GM23338 (cell line): ENCODE measurements around the gene LRRC28. TPM values are rescaled to one million over a fixed set of nuclear protein-coding genes. Genes with fewer than 3 reads are reported as not detected.

ENCODE experiments used
- ATAC-seq: fragments of 200-7000 bp; cut with Tn5 transposase; 3 replicates; pipeline ENCODE4 v1.9.1; 2020
- DNase-seq: peaks from one replicate; pipeline ENCODE4 v3.0.0-alpha.2; 2015; ENCODE audit warnings: low spot score
- H2AFZ ChIP-seq: fragments of 200-600 bp; sonication (generic); 2 replicates; pipeline ENCODE4 v1.8.0; 2016; ENCODE audit warnings: antibody characterized with exemption, mild to moderate bottlenecking, moderate library complexity
- H3F3A ChIP-seq: fragments of 200-600 bp; sonication (generic); replicated peaks from 2 replicates; pipeline ENCODE4 v1.8.0; 2017; ENCODE audit warnings: antibody characterized with exemption, mixed run types, low read depth
- H3K27ac ChIP-seq: fragments of 200-600 bp; sonication (generic); 2 replicates; pipeline ENCODE4 v1.6.1; 2016; ENCODE audit warnings: low read depth
- H3K27me3 ChIP-seq: fragments of 200-600 bp; sonication (generic); 2 replicates; pipeline ENCODE4 v1.8.0; 2016; ENCODE audit warnings: mild to moderate bottlenecking, mixed run types, moderate library complexity; ENCODE audit not compliant: insufficient read depth
- H3K36me3 ChIP-seq: fragments of 200-600 bp; sonication (generic); 2 replicates; pipeline ENCODE4 v1.8.0; 2016; ENCODE audit warnings: mild to moderate bottlenecking; ENCODE audit not compliant: insufficient read depth
- H3K4me1 ChIP-seq: fragments of 200-600 bp; sonication (generic); 2 replicates; pipeline ENCODE4 v1.8.0; 2016; ENCODE audit warnings: mild to moderate bottlenecking, moderate library complexity; ENCODE audit not compliant: insufficient read depth
- H3K4me2 ChIP-seq: fragments of 200-600 bp; sonication (generic); 2 replicates; pipeline ENCODE4 v1.7.1; 2017; ENCODE audit warnings: mixed run types
- H3K4me3 ChIP-seq: fragments of 200-600 bp; sonication (generic); 2 replicates; pipeline ENCODE4 v1.6.1; 2016; ENCODE audit warnings: mixed run types
- H3K79me2 ChIP-seq: fragments of 200-600 bp; sonication (generic); replicated peaks from 2 replicates; pipeline ENCODE4 v1.8.0; 2017; ENCODE audit warnings: mild to moderate bottlenecking; ENCODE audit not compliant: insufficient read depth
- H3K9me2 ChIP-seq: fragments of 200-600 bp; sonication (generic); 2 replicates; pipeline ENCODE4 v1.8.0; 2017; ENCODE audit not compliant: insufficient read depth
- H4K20me1 ChIP-seq: fragments of 200-600 bp; sonication (generic); replicated peaks from 2 replicates; pipeline ENCODE4 v1.8.0; 2017; ENCODE audit warnings: mild to moderate bottlenecking; ENCODE audit not compliant: insufficient read depth
- H3K27ac Mint-ChIP-seq: 2 replicates; pipeline ENCODE4 v1.8.0; 2020; ENCODE audit warnings: inconsistent platforms, mild to moderate bottlenecking, moderate library complexity, mixed read lengths
- H3K27me3 Mint-ChIP-seq: 3 replicates; pipeline ENCODE4 v1.8.0; 2022; ENCODE audit warnings: low read depth, mild to moderate bottlenecking, moderate library complexity, mixed read lengths, inconsistent platforms; ENCODE audit not compliant: insufficient read depth, poor library complexity
- H3K36me3 Mint-ChIP-seq: 3 replicates; pipeline ENCODE4 v1.8.0; 2021; ENCODE audit warnings: low read depth, mild to moderate bottlenecking, inconsistent platforms, moderate library complexity, mixed read lengths
- H3K4me1 Mint-ChIP-seq: 3 replicates; pipeline ENCODE4 v1.8.0; 2020; ENCODE audit warnings: mild to moderate bottlenecking, inconsistent platforms, mixed read lengths
- H3K4me3 Mint-ChIP-seq: 3 replicates; pipeline ENCODE4 v1.8.0; 2021; ENCODE audit warnings: moderate library complexity, mild to moderate bottlenecking, inconsistent platforms, mixed read lengths
- H3K9me3 Mint-ChIP-seq: 3 replicates; pipeline ENCODE4 v1.8.0; 2020; ENCODE audit warnings: moderate library complexity, mild to moderate bottlenecking, inconsistent platforms, mixed read lengths
- CREB1 ChIP-seq: fragments of 250-450 bp; sonication (Bioruptor Pico); IDR thresholded peaks from 2 replicates; pipeline ENCODE4 v1.5.0; 2020; ENCODE audit warnings: low read depth, mild to moderate bottlenecking, moderate library complexity
- EZH2 ChIP-seq: fragments of 200-600 bp; sonication (generic); IDR thresholded peaks from one replicate; pipeline ENCODE4 v1.8.0; 2017; ENCODE audit warnings: antibody characterized with exemption, mild to moderate bottlenecking, low read depth; ENCODE audit not compliant: unreplicated experiment
- EZH2phosphoT487 ChIP-seq: fragments of 200-600 bp; sonication (generic); IDR thresholded peaks from one replicate; pipeline ENCODE4 v1.8.1; 2018; ENCODE audit warnings: antibody characterized with exemption; ENCODE audit not compliant: unreplicated experiment
- JUNB ChIP-seq: IDR thresholded peaks from one replicate; pipeline ENCODE4 v1.6.1; 2016; ENCODE audit warnings: antibody characterized with exemption; ENCODE audit not compliant: unreplicated experiment
- NANOG ChIP-seq: IDR thresholded peaks from 2 replicates; pipeline ENCODE4 v1.6.1; 2016; ENCODE audit warnings: antibody characterized with exemption, borderline replicate concordance
- POLR2AphosphoS5 ChIP-seq: IDR thresholded peaks from 2 replicates; pipeline ENCODE4 v1.6.1; 2016; ENCODE audit warnings: antibody characterized with exemption, low read depth
- STAT1 ChIP-seq: IDR thresholded peaks from one replicate; pipeline ENCODE4 v1.6.1; 2016; ENCODE audit warnings: antibody characterized with exemption; ENCODE audit not compliant: unreplicated experiment
- ZNF114 ChIP-seq: fragments of 250-450 bp; sonication (Bioruptor Pico); IDR thresholded peaks from 2 replicates; pipeline ENCODE4 v1.5.0; 2020; ENCODE audit warnings: mild to moderate bottlenecking, moderate library complexity
- ZNF331 ChIP-seq: fragments of 250-450 bp; sonication (Bioruptor Pico); IDR thresholded peaks from 2 replicates; pipeline ENCODE4 v1.5.0; 2020; ENCODE audit warnings: low read depth, mild to moderate bottlenecking, moderate library complexity
- polyA plus RNA-seq: library from polyadenylated mRNA; unstranded; fragments of >200 nt; fragmentation: Nextera tagmentation; extraction: Ambion mirVana; gene quantifications from 2 replicates; pipeline ENCODE4 v1.2.1, GENCODE V29; 2016
- total RNA-seq: library from RNA; depleted of rRNA; stranded (reverse); fragments of >200 nt; shearing (Covaris generic); gene quantifications from 2 replicates; pipeline ENCODE4 v1.2.3, GENCODE V29; 2014
- TF ChIP-seq, protein P1 (sequence below): IDR thresholded peaks from one replicate; pipeline ENCODE4 v1.6.1; 2018; ENCODE audit warnings: antibody characterized with exemption; ENCODE audit not compliant: unreplicated experiment
- TF ChIP-seq, protein P2 (sequence below): fragments of 250-450 bp; sonication (Bioruptor Pico); IDR thresholded peaks from 2 replicates; pipeline ENCODE4 v1.5.0; 2020; ENCODE audit warnings: mild to moderate bottlenecking, moderate library complexity
- TF ChIP-seq, protein P3 (sequence below): IDR thresholded peaks from 2 replicates; pipeline ENCODE4 v1.6.1; 2016; ENCODE audit warnings: antibody characterized with exemption
- TF ChIP-seq, protein P4 (sequence below), 2 experiments: fragments of 200-600 bp in 1 of 2; sonication (generic) in 1 of 2; conservative IDR thresholded peaks; 2 replicates each; pipeline versions ENCODE4 v1.5.1 to v1.6.1; 2016 to 2017; ENCODE audit warnings: antibody characterized with exemption in 2 of 2, low read depth in 2 of 2, mild to moderate bottlenecking in 2 of 2, moderate library complexity in 1 of 2

Gene LRRC28
- total and polyA plus RNA-seq, 2 experiments from 2014 or later, result 12.9 to 28.4 TPM

DNA sequence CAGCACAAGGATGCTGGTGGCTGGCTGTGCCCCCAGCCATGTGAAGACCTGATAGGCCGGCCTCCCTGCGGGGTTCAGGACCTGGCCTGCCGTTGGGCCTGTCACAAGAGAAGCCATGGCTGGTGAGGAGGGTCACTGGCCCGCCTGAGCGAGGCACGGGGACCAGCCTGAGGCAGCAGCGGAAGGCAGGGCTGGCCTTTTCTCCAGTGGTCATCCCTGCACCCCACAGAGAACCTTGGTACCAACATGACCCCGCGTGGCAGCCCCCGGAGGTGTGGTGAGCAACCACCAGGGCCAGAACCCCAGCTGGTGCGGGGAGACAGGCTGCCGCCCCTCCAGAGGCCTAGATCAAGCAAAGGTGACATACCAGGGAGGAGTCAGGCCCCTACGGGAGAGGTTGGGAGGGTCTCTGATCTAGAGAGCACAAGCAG, 180.4 kb downstream of the LRRC28 start:
- H2AFZ ChIP-seq, result no peak overlapping the region
- ATAC-seq (no peak), DNase-seq (no peak)
- Mint-ChIP-seq H3K9me3 (no peaks in the 10 kb centered on the region), H3K27ac (no peak overlapping the region), H3K4me3 (no peak overlapping the region), H3K4me1 (peaks cover 8% of the 10 kb centered on the region), H3K36me3 (no peaks in the 10 kb centered on the region), H3K27me3 (peaks cover 11% of the 10 kb centered on the region)
- no peaks in the 10 kb centered on the region for H3F3A ChIP-seq
- H3K9me2 ChIP-seq, result no peaks in the 10 kb centered on the region
- H3K27me3 ChIP-seq, result no peaks in the 10 kb centered on the region
- H3K27ac ChIP-seq, result no peak overlapping the region
- TF ChIP-seq POLR2AphosphoS5 (no peak), ZNF331 (CRISPR knock-in tag) (no peak), ZNF114 (CRISPR knock-in tag) (no peak), EZH2phosphoT487 (no peak), EZH2 (no peak), NANOG (no peak), JUNB (no peak), STAT1 (no peak), CREB1 (CRISPR knock-in tag) (no peak)
- TF ChIP-seq, protein P1, sequence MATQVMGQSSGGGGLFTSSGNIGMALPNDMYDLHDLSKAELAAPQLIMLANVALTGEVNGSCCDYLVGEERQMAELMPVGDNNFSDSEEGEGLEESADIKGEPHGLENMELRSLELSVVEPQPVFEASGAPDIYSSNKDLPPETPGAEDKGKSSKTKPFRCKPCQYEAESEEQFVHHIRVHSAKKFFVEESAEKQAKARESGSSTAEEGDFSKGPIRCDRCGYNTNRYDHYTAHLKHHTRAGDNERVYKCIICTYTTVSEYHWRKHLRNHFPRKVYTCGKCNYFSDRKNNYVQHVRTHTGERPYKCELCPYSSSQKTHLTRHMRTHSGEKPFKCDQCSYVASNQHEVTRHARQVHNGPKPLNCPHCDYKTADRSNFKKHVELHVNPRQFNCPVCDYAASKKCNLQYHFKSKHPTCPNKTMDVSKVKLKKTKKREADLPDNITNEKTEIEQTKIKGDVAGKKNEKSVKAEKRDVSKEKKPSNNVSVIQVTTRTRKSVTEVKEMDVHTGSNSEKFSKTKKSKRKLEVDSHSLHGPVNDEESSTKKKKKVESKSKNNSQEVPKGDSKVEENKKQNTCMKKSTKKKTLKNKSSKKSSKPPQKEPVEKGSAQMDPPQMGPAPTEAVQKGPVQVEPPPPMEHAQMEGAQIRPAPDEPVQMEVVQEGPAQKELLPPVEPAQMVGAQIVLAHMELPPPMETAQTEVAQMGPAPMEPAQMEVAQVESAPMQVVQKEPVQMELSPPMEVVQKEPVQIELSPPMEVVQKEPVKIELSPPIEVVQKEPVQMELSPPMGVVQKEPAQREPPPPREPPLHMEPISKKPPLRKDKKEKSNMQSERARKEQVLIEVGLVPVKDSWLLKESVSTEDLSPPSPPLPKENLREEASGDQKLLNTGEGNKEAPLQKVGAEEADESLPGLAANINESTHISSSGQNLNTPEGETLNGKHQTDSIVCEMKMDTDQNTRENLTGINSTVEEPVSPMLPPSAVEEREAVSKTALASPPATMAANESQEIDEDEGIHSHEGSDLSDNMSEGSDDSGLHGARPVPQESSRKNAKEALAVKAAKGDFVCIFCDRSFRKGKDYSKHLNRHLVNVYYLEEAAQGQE, result no peak
- TF ChIP-seq, protein P2, sequence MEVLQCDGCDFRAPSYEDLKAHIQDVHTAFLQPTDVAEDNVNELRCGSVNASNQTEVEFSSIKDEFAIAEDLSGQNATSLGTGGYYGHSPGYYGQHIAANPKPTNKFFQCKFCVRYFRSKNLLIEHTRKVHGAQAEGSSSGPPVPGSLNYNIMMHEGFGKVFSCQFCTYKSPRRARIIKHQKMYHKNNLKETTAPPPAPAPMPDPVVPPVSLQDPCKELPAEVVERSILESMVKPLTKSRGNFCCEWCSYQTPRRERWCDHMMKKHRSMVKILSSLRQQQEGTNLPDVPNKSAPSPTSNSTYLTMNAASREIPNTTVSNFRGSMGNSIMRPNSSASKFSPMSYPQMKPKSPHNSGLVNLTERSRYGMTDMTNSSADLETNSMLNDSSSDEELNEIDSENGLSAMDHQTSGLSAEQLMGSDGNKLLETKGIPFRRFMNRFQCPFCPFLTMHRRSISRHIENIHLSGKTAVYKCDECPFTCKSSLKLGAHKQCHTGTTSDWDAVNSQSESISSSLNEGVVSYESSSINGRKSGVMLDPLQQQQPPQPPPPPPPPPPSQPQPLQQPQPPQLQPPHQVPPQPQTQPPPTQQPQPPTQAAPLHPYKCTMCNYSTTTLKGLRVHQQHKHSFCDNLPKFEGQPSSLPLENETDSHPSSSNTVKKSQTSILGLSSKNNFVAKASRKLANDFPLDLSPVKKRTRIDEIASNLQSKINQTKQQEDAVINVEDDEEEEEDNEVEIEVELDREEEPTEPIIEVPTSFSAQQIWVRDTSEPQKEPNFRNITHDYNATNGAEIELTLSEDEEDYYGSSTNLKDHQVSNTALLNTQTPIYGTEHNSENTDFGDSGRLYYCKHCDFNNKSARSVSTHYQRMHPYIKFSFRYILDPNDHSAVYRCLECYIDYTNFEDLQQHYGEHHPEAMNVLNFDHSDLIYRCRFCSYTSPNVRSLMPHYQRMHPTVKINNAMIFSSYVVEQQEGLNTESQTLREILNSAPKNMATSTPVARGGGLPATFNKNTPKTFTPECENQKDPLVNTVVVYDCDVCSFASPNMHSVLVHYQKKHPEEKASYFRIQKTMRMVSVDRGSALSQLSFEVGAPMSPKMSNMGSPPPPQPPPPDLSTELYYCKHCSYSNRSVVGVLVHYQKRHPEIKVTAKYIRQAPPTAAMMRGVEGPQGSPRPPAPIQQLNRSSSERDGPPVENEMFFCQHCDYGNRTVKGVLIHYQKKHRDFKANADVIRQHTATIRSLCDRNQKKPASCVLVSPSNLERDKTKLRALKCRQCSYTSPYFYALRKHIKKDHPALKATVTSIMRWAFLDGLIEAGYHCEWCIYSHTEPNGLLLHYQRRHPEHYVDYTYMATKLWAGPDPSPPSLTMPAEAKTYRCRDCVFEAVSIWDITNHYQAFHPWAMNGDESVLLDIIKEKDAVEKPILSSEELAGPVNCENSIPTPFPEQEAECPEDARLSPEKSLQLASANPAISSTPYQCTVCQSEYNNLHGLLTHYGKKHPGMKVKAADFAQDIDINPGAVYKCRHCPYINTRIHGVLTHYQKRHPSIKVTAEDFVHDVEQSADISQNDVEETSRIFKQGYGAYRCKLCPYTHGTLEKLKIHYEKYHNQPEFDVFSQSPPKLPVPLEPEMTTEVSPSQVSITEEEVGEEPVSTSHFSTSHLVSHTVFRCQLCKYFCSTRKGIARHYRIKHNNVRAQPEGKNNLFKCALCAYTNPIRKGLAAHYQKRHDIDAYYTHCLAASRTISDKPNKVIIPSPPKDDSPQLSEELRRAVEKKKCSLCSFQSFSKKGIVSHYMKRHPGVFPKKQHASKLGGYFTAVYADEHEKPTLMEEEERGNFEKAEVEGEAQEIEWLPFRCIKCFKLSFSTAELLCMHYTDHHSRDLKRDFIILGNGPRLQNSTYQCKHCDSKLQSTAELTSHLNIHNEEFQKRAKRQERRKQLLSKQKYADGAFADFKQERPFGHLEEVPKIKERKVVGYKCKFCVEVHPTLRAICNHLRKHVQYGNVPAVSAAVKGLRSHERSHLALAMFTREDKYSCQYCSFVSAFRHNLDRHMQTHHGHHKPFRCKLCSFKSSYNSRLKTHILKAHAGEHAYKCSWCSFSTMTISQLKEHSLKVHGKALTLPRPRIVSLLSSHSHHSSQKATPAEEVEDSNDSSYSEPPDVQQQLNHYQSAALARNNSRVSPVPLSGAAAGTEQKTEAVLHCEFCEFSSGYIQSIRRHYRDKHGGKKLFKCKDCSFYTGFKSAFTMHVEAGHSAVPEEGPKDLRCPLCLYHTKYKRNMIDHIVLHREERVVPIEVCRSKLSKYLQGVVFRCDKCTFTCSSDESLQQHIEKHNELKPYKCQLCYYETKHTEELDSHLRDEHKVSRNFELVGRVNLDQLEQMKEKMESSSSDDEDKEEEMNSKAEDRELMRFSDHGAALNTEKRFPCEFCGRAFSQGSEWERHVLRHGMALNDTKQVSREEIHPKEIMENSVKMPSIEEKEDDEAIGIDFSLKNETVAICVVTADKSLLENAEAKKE (CRISPR knock-in tag), result no peak
- TF ChIP-seq, protein P3, sequence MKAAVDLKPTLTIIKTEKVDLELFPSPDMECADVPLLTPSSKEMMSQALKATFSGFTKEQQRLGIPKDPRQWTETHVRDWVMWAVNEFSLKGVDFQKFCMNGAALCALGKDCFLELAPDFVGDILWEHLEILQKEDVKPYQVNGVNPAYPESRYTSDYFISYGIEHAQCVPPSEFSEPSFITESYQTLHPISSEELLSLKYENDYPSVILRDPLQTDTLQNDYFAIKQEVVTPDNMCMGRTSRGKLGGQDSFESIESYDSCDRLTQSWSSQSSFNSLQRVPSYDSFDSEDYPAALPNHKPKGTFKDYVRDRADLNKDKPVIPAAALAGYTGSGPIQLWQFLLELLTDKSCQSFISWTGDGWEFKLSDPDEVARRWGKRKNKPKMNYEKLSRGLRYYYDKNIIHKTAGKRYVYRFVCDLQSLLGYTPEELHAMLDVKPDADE, result no peak
- TF ChIP-seq, protein P4, sequence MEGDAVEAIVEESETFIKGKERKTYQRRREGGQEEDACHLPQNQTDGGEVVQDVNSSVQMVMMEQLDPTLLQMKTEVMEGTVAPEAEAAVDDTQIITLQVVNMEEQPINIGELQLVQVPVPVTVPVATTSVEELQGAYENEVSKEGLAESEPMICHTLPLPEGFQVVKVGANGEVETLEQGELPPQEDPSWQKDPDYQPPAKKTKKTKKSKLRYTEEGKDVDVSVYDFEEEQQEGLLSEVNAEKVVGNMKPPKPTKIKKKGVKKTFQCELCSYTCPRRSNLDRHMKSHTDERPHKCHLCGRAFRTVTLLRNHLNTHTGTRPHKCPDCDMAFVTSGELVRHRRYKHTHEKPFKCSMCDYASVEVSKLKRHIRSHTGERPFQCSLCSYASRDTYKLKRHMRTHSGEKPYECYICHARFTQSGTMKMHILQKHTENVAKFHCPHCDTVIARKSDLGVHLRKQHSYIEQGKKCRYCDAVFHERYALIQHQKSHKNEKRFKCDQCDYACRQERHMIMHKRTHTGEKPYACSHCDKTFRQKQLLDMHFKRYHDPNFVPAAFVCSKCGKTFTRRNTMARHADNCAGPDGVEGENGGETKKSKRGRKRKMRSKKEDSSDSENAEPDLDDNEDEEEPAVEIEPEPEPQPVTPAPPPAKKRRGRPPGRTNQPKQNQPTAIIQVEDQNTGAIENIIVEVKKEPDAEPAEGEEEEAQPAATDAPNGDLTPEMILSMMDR (conservative IDR thresholded peaks at IDR 0.05; ENCODE audit: low read depth in 2 of 2), result no peak
- no peak overlapping the region for H3K4me3 ChIP-seq
- no peaks in the 10 kb centered on the region for H4K20me1 ChIP-seq
- no peaks in the 10 kb centered on the region for H3K4me1 ChIP-seq
- no peaks in the 10 kb centered on the region for H3K36me3 ChIP-seq
- no peaks in the 10 kb centered on the region for H3K79me2 ChIP-seq
- H3K4me2 ChIP-seq, result no peak overlapping the region
